H1 (cell line): ENCODE measurements around the gene CD247. TPM values are rescaled to one million over a fixed set of nuclear protein-coding genes. Genes with fewer than 3 reads are reported as not detected.

Source experiments
- BACH1 ChIP-seq: IDR thresholded peaks from 2 replicates; pipeline ENCODE4 v1.6.1; 2012; ENCODE audit warnings: low read length, improper control_type of control experiment
- CBX8 ChIP-seq: fragments of 300-800, 300-1000 bp; sonication (generic); IDR thresholded peaks from 2 replicates; pipeline ENCODE4 v1.7.1; 2016; ENCODE audit warnings: low read depth, low read length, borderline replicate concordance
- CHD2 ChIP-seq: IDR thresholded peaks from 2 replicates; pipeline ENCODE4 v1.6.1; 2012; ENCODE audit warnings: low read length, improper control_type of control experiment
- CREB1 ChIP-seq: IDR thresholded peaks from 2 replicates; pipeline ENCODE4 v1.6.1; 2012; ENCODE audit warnings: inconsistent platforms
- EP300 ChIP-seq, 2 experiments: IDR thresholded peaks; 1 replicate in 1 of 2; 2 replicates in 1 of 2; pipeline ENCODE4 v1.6.1; 2011 to 2012; ENCODE audit warnings: low read depth in 2 of 2, low read length in 2 of 2, mild to moderate bottlenecking in 2 of 2, borderline replicate concordance in 1 of 2, inconsistent platforms in 1 of 2, moderate library complexity in 1 of 2
- EZH2 ChIP-seq: fragments of 200-600 bp; sonication (generic); IDR thresholded peaks from 2 replicates; pipeline ENCODE4 v1.7.1; 2012; ENCODE audit warnings: low read depth, mild to moderate bottlenecking, moderate library complexity, low read length, inconsistent platforms; ENCODE audit not compliant: severe bottlenecking
- GTF2F1 ChIP-seq: IDR thresholded peaks from 2 replicates; pipeline ENCODE4 v1.6.1; 2012; ENCODE audit warnings: low read depth, low read length, improper control_type of control experiment, borderline replicate concordance
- JUN ChIP-seq: IDR thresholded peaks from 2 replicates; pipeline ENCODE4 v1.6.1; 2011; ENCODE audit warnings: low read depth, mild to moderate bottlenecking, improper control_type of control experiment, low read length
- NRF1 ChIP-seq: IDR thresholded peaks from 2 replicates; pipeline ENCODE4 v1.6.1; 2011; ENCODE audit warnings: mild to moderate bottlenecking, low read depth, low read length, improper control_type of control experiment
- POU5F1 ChIP-seq: IDR thresholded peaks from 2 replicates; pipeline ENCODE4 v1.6.1; 2011; ENCODE audit warnings: low read depth, mild to moderate bottlenecking, low read length, moderate library complexity
- RFX5 ChIP-seq: IDR thresholded peaks from 2 replicates; pipeline ENCODE4 v1.6.1; 2011; ENCODE audit warnings: low read depth, low read length, improper control_type of control experiment, borderline replicate concordance
- RNF2 ChIP-seq: fragments of 200-900, 300-1000 bp; sonication (generic); IDR thresholded peaks from 2 replicates; pipeline ENCODE4 v1.7.1; 2016; ENCODE audit warnings: borderline replicate concordance, low read depth, mild to moderate bottlenecking, antibody characterized with exemption, low read length; ENCODE audit not compliant: poor library complexity, severe bottlenecking; ENCODE audit errors: missing control alignments
- SAP30 ChIP-seq: fragments of 300-600 bp; sonication (generic); IDR thresholded peaks from 2 replicates; pipeline ENCODE4 v1.7.1; 2012; ENCODE audit warnings: low read length, moderate library complexity, mild to moderate bottlenecking, inconsistent platforms; ENCODE audit not compliant: insufficient read depth, insufficient replicate concordance
- SIRT6 ChIP-seq: IDR thresholded peaks from one replicate; pipeline ENCODE4 v1.7.1; 2012; ENCODE audit warnings: low read length, inconsistent platforms
- SP1 ChIP-seq: IDR thresholded peaks from 2 replicates; pipeline ENCODE4 v1.6.1; 2011; ENCODE audit warnings: low read depth, low read length
- SP4 ChIP-seq: IDR thresholded peaks from 2 replicates; pipeline ENCODE4 v1.6.1; 2012; ENCODE audit warnings: low read length, inconsistent platforms
- TAF7 ChIP-seq: optimal IDR thresholded peaks from 2 replicates; pipeline ENCODE3; 2011; ENCODE audit warnings: low read depth, mild to moderate bottlenecking, inconsistent platforms, low read length, moderate library complexity, borderline replicate concordance
- TCF12 ChIP-seq: IDR thresholded peaks from 2 replicates; pipeline ENCODE4 v1.6.1; 2011; ENCODE audit warnings: low read depth, mild to moderate bottlenecking, low read length
- ZNF274 ChIP-seq: IDR thresholded peaks from 2 replicates; pipeline ENCODE4 v1.7.0; 2012; ENCODE audit warnings: low read length, borderline replicate concordance; ENCODE audit errors: extremely low read depth
- polyA plus RNA-seq, 7 experiments: library from polyadenylated mRNA; depleted of rRNA in 3 of 7; stranded (reverse) in 5 of 7; unstranded in 2 of 7; fragments of >200 nt in 5 of 7; fragments of 200-250 nt in 2 of 7; gene quantifications; 1 replicate in 5 of 7; 2 replicates in 1 of 7; 4 replicates in 1 of 7; pipeline versions ENCODE4 v1.2.1 to v1.2.3, GENCODE V29; 2011 to 2013; ENCODE audit warnings: missing spikeins in 2 of 7, mixed read lengths in 2 of 7
- total RNA-seq: library from RNA; stranded (reverse); fragmentation: NEBNext Ultra II Directional; extraction: Animal tissue kit (Norgen Biotek cat#: 25700); gene quantifications from 2 replicates; pipeline ENCODE4 v1.2.1, GENCODE V29; 2021
- TF ChIP-seq, protein P1 (sequence below): IDR thresholded peaks from 2 replicates; pipeline ENCODE4 v1.6.1; 2011; ENCODE audit warnings: low read depth, mild to moderate bottlenecking, low read length; ENCODE audit not compliant: insufficient read depth
- TF ChIP-seq, protein P2 (sequence below): IDR thresholded peaks from 2 replicates; pipeline ENCODE4 v1.6.1; 2012; ENCODE audit warnings: inconsistent platforms
- TF ChIP-seq, protein P3 (sequence below): IDR thresholded peaks from 2 replicates; pipeline ENCODE4 v1.6.1; 2012; ENCODE audit warnings: inconsistent platforms

CD247 gene
- total and polyA plus RNA-seq, 2 of the 8 experiments (the other 6 are each of a cell fraction or from before 2014, with no cell fraction given): 2.0 to 2.2 TPM

DNA sequence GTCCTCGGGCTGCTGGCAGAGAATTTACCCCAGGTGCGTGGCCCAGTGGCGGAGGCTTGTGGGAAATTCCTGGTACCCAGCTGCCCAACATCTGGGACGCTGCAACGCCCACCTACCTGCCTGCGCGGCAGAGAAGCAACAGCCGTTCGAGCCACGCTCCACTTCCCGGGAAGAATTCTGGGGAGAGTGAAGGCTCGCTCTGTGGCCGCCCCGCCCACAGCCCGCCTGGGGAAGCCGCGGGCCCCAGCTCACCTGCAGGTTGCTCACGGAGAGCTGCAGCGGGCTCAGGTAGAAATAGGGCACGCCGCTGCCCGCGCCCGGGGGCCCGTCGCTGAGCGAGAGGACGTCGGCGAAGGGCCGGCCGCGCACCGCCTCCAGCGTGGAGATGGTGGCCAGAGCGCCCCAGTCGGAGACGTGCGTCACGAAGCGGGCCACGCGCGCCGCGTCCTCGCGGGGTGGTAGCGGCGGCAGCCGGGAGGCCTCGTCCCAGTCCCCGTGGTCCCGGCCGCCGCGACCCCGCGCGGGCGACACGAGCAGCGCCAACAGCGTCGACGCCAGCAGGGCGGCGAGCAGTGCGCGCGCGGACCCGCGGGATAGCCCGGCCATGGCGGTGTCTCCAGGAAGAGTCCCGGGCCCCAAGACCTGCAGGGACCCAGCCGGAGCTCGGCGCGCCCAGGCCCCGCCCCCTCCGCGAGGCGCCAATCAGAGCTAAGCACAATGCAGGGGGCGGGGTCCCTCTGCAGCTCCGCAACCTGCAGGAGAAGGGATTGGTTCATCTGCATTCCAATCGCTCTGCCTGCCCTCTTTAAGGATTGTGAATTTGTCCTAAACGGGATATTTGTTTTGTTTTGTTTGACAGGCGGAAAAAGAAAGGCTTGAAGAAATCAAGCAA, 35.1 kb upstream of the CD247 start, which contains the start of gene CREG1 (continued):
- TF ChIP-seq SIRT6 (no peak), CREB1 (peak; percentile 15; the same call in 1 of the 2 replicates), GTF2F1 (no peak), TCF12 (no peak), CBX8 (no peak), RFX5 (no peak), BACH1 (peak; percentile 78), TAF7 (peak; percentile 94), RNF2 (no peak), POU5F1 (no peak), SP1 (no peak), SP4 (no peak), SAP30 (no peak), CHD2 (no peak), ZNF274 (no peak), NRF1 (no peak), EP300 (IDR thresholded peaks at IDR 0.05; ENCODE audit: borderline replicate concordance in 1 of 2, low read depth in 2 of 2, low read length in 2 of 2) (no peak), EZH2 (no peak), JUN (no peak)
- TF ChIP-seq, protein P1, sequence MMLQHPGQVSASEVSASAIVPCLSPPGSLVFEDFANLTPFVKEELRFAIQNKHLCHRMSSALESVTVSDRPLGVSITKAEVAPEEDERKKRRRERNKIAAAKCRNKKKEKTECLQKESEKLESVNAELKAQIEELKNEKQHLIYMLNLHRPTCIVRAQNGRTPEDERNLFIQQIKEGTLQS: no peak
- TF ChIP-seq, protein P2, sequence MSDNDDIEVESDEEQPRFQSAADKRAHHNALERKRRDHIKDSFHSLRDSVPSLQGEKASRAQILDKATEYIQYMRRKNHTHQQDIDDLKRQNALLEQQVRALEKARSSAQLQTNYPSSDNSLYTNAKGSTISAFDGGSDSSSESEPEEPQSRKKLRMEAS: 0 out of 2 replicates have a peak, but pooled peaks have one; percentile 14
- TF ChIP-seq, protein P3, sequence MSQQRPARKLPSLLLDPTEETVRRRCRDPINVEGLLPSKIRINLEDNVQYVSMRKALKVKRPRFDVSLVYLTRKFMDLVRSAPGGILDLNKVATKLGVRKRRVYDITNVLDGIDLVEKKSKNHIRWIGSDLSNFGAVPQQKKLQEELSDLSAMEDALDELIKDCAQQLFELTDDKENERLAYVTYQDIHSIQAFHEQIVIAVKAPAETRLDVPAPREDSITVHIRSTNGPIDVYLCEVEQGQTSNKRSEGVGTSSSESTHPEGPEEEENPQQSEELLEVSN: peak; percentile 20; the same call in 1 of the 2 replicates
